Endodermal cell (in vitro differentiated cells): ENCODE measurements around the gene OTOP2. TPM values are rescaled to one million over a fixed set of nuclear protein-coding genes. Genes with fewer than 3 reads are reported as not detected.

Experiments used
- DNase-seq: peaks from one replicate; pipeline ENCODE4 v3.0.0-alpha.2; 2017
- H3K27ac ChIP-seq: 2 replicates; pipeline ENCODE4 v1.5.1; 2013; ENCODE audit warnings: mild to moderate bottlenecking, low read depth, low read length, moderate library complexity
- H3K27me3 ChIP-seq: 2 replicates; pipeline ENCODE4 v1.6.1; 2013; ENCODE audit warnings: mild to moderate bottlenecking, low read length, moderate library complexity; ENCODE audit not compliant: insufficient read depth, control insufficient read depth, poor library complexity, severe bottlenecking
- H3K36me3 ChIP-seq: 2 replicates; pipeline ENCODE4 v1.7.0; 2013; ENCODE audit warnings: mild to moderate bottlenecking, low read length, moderate library complexity; ENCODE audit not compliant: control insufficient read depth, insufficient read depth
- H3K4me1 ChIP-seq: one replicate; pipeline ENCODE4 v1.7.0; 2013; ENCODE audit warnings: low read length; ENCODE audit not compliant: control insufficient read depth, insufficient read depth
- H3K4me3 ChIP-seq: 2 replicates; pipeline ENCODE4 v1.5.1; 2013; ENCODE audit warnings: mild to moderate bottlenecking, low read length, moderate library complexity
- H3K9ac ChIP-seq: 2 replicates; pipeline ENCODE4 v1.6.1; 2013; ENCODE audit warnings: mild to moderate bottlenecking, low read length, moderate library complexity; ENCODE audit not compliant: poor library complexity, severe bottlenecking; ENCODE audit errors: extremely low read depth
- H3K9me3 ChIP-seq: 2 replicates; pipeline ENCODE4 v1.6.1; 2013; ENCODE audit warnings: mild to moderate bottlenecking, low read length, moderate library complexity; ENCODE audit not compliant: control insufficient read depth
- H3K27ac Mint-ChIP-seq: 2 replicates; pipeline ENCODE4 v1.8.0; 2020; ENCODE audit warnings: mixed read lengths
- H3K27me3 Mint-ChIP-seq: 2 replicates; pipeline ENCODE4 v1.8.0; 2021; ENCODE audit warnings: mild to moderate bottlenecking, mixed read lengths; ENCODE audit not compliant: insufficient read depth
- H3K36me3 Mint-ChIP-seq: 2 replicates; pipeline ENCODE4 v1.8.0; 2020; ENCODE audit warnings: low read depth, mixed read lengths
- H3K4me1 Mint-ChIP-seq: 2 replicates; pipeline ENCODE4 v1.8.0; 2020; ENCODE audit warnings: mixed read lengths
- H3K4me3 Mint-ChIP-seq: 2 replicates; pipeline ENCODE4 v1.8.0; 2020; ENCODE audit warnings: mild to moderate bottlenecking, moderate library complexity, mixed read lengths
- H3K9me3 Mint-ChIP-seq: 2 replicates; pipeline ENCODE4 v1.8.0; 2020; ENCODE audit warnings: mild to moderate bottlenecking, mixed read lengths
- WGBS, 2 experiments: methylation state at CpG; one replicate each; pipeline versions ENCODE4 v1.1.5 to v1.1.7; 2013; ENCODE audit warnings: missing lambda C conversion rate in 2 of 2, mixed read lengths in 1 of 2; ENCODE audit not compliant: insufficient coverage in 1 of 2, insufficient read length in 1 of 2; 5-methylcytosine and 5-hydroxymethylcytosine counted together
- total RNA-seq, 2 donors: library from RNA; stranded (reverse); fragmentation: NEBNext Ultra II Directional in 1 of 2; extraction: Animal tissue kit (Norgen Biotek cat#: 25700) in 1 of 2; gene quantifications; 2 replicates in 1 of 2; 3 replicates in 1 of 2; pipeline ENCODE4 v1.2.1, GENCODE V29; 2021
- TF ChIP-seq, protein P1 (sequence below): fragments of 200-600 bp; sonication (generic); conservative IDR thresholded peaks from 2 replicates; pipeline ENCODE4 v1.5.0; 2021; ENCODE audit warnings: antibody characterized with exemption, mild to moderate bottlenecking

OTOP2 gene
- total RNA-seq, 2 donors from 2014 or later = not detected

DNA sequence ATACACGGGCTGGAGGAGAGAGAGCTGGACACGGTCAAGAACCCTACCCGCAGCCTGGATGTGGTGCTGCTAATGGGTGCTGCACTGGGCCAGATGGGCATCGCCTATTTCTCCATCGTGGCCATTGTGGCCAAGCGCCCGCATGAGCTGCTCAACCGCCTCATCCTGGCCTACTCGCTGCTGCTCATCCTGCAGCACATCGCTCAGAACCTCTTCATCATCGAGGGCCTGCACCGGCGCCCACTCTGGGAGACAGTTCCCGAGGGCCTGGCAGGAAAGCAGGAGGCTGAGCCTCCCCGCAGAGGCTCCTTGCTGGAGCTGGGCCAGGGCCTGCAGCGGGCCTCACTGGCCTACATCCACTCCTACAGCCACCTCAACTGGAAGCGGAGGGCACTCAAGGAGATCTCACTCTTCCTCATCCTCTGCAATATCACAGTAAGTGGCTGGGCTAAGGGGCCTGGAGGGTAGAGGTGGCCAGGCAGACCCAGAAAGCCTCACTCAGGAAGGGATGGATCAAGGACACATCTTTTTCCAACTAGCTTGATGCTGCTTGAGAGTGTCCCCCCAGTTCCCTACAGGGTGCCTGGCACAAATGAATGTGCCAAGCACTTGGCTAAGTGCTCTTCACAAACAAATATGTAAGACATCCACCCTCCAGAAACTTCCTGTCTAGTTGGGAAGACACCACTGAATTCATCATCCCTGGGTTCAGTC lies 23.1 kb downstream of the OTOP2 start:
- TF ChIP-seq, protein P1, sequence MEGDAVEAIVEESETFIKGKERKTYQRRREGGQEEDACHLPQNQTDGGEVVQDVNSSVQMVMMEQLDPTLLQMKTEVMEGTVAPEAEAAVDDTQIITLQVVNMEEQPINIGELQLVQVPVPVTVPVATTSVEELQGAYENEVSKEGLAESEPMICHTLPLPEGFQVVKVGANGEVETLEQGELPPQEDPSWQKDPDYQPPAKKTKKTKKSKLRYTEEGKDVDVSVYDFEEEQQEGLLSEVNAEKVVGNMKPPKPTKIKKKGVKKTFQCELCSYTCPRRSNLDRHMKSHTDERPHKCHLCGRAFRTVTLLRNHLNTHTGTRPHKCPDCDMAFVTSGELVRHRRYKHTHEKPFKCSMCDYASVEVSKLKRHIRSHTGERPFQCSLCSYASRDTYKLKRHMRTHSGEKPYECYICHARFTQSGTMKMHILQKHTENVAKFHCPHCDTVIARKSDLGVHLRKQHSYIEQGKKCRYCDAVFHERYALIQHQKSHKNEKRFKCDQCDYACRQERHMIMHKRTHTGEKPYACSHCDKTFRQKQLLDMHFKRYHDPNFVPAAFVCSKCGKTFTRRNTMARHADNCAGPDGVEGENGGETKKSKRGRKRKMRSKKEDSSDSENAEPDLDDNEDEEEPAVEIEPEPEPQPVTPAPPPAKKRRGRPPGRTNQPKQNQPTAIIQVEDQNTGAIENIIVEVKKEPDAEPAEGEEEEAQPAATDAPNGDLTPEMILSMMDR = no peak
- peaks cover 34% of the 10 kb centered on the region for H3K27me3 Mint-ChIP-seq
- H3K9me3 Mint-ChIP-seq = no peaks in the 10 kb centered on the region
- DNase-seq = no peak
- Histone ChIP-seq H3K27me3 (peaks cover 35% of the 10 kb centered on the region), H3K9me3 (no peaks in the 10 kb centered on the region), H3K4me3 (no peak overlapping the region), H3K4me1 (no peaks in the 10 kb centered on the region), H3K9ac (no peak overlapping the region), H3K27ac (no peak overlapping the region), H3K36me3 (no peaks in the 10 kb centered on the region)
- H3K36me3 Mint-ChIP-seq = no peaks in the 10 kb centered on the region
- no peak overlapping the region for H3K27ac Mint-ChIP-seq
- no peak overlapping the region for H3K4me3 Mint-ChIP-seq
- WGBS, 2 experiments = 95% methylated on average over 13 to 17 of the region's 17 CpGs
- no peaks in the 10 kb centered on the region for H3K4me1 Mint-ChIP-seq

DNA sequence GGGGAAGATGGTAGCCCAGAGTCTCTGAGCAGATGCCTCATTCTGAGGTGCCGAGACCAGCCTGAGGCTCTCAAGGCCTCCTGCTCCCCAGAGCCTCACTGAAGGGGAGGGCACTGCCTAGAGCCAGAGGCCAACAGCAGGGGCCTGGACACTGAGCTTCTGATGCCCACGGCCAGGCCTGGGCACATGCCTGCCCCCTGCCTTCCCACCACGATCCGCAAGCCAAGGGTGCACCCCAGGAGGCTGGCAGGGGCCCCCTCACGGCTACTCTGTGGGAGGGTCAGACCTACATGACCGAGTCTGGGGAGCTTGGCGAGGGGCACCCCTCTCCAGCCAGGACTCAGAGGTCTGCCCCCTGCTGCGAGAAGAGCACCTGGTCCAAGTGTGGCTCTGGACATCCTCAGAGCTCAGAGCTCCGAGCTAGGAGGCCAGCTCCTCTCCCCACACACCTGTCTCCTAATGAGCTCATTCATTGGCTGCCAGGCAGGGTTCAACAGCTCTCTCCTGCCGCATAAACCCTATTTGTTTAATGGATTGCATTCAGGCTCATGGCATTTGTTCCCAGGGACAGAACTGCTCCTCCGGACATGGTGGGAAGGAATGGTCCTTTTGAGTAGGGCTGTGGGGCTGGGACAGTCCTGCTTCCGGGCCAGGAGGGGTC lies 25.5 kb downstream of the OTOP2 start:
- H3K36me3 ChIP-seq = no peaks in the 10 kb centered on the region
- H3K4me3 ChIP-seq = no peak overlapping the region
- no peaks in the 10 kb centered on the region for H3K4me1 ChIP-seq
- WGBS, 2 experiments = 72 to 75% methylated on average over 8 to 12 of the region's 12 CpGs
- H3K36me3 Mint-ChIP-seq = no peaks in the 10 kb centered on the region
- H3K27me3 Mint-ChIP-seq = peaks cover 30% of the 10 kb centered on the region
- no peaks in the 10 kb centered on the region for H3K4me1 Mint-ChIP-seq
- no peak overlapping the region for H3K9ac ChIP-seq
- no peaks in the 10 kb centered on the region for H3K9me3 ChIP-seq
- H3K27ac Mint-ChIP-seq = no peak overlapping the region
- no peak overlapping the region for H3K27ac ChIP-seq
- no peak for DNase-seq
- TF ChIP-seq, protein P1 = no peak
- H3K4me3 Mint-ChIP-seq = no peak overlapping the region
- no peaks in the 10 kb centered on the region for H3K9me3 Mint-ChIP-seq
- H3K27me3 ChIP-seq = peaks cover 20% of the 10 kb centered on the region

DNA sequence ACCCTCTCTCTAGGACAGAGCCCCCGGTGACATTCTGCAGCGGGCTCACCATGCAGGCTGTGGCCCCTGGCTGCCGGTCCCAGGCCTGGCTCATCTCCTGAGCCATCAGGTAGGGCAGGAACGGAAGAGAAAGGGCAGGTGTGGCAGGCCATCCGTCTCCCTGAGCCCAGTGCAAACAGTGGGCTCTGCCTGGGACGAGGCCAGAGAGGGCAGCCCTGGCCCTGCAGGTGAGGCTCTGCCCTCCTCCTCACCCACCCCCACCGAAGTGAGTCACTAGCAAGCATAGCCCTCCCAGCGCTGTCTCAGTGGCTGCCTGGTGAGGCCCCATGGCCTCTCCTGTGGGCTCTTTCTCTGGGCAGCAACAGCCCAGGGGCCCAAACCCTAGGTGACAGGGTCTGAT lies 26.1 kb downstream of the OTOP2 start:
- peaks cover 14% of the 10 kb centered on the region for H3K27me3 ChIP-seq
- Mint-ChIP-seq H3K4me1 (no peaks in the 10 kb centered on the region), H3K4me3 (no peak overlapping the region), H3K9me3 (no peaks in the 10 kb centered on the region), H3K27ac (no peak overlapping the region), H3K36me3 (no peaks in the 10 kb centered on the region), H3K27me3 (peaks cover 31% of the 10 kb centered on the region)
- no peaks in the 10 kb centered on the region for H3K36me3 ChIP-seq
- no peaks in the 10 kb centered on the region for H3K9me3 ChIP-seq
- peak; percentile 69 for DNase-seq
- no peaks in the 10 kb centered on the region for H3K4me1 ChIP-seq
- H3K9ac ChIP-seq = no peak overlapping the region
- no peak overlapping the region for H3K27ac ChIP-seq
- WGBS, 2 experiments = 67 to 71% methylated on average over 4 to 8 of the region's 8 CpGs
- no peak overlapping the region for H3K4me3 ChIP-seq
- TF ChIP-seq, protein P1 = no peak
